Right lobe of liver (tissue), 4 donors: ENCODE measurements around the gene CD320.
A peak's percentile ranks its signal among the peaks of the same experiment; 100 is the strongest.

Experiments used
- CTCF ChIP-seq, 4 donors: fragments of 200-600 bp in 3 of 4; fragments of 450-650 bp in 1 of 4; IDR thresholded peaks; one replicate each; pipeline versions ENCODE4 v1.5.1 to v1.8.0; 2016 to 2022; ENCODE audit warnings: antibody characterized with exemption in 4 of 4, mild to moderate bottlenecking in 2 of 4
- POLR2A ChIP-seq: fragments of 450-650 bp; IDR thresholded peaks from one replicate; pipeline ENCODE4 v1.6.1; 2017; ENCODE audit warnings: antibody characterized with exemption, mild to moderate bottlenecking
- donor health status: DM: no; HTN: no; CAD: no.
- donor health status: DM: no; HTN: no; CAD: no.
- donor health status: DM: no; HTN: yes; CAD: no.

- TF ChIP-seq POLR2A (no peak), CTCF (IDR thresholded peaks at IDR 0.05) (peak in 1 of 4 donors; percentile 8)
These were observed 16.3 kb upstream of the CD320 start for GRCh38 chr19:8324186-8325050.
